GM19328 (cell line): ENCODE results near the gene OSBPL2.

ENCODE experiments used
- ATAC-seq: cut with Tn5 transposase; IDR thresholded peaks from one replicate; pipeline ENCODE4 v1.9.1; 2021; ENCODE audit warnings: mild to moderate bottlenecking, moderate library complexity; ENCODE audit not compliant: unreplicated experiment

Gene OSBPL2

DNA sequence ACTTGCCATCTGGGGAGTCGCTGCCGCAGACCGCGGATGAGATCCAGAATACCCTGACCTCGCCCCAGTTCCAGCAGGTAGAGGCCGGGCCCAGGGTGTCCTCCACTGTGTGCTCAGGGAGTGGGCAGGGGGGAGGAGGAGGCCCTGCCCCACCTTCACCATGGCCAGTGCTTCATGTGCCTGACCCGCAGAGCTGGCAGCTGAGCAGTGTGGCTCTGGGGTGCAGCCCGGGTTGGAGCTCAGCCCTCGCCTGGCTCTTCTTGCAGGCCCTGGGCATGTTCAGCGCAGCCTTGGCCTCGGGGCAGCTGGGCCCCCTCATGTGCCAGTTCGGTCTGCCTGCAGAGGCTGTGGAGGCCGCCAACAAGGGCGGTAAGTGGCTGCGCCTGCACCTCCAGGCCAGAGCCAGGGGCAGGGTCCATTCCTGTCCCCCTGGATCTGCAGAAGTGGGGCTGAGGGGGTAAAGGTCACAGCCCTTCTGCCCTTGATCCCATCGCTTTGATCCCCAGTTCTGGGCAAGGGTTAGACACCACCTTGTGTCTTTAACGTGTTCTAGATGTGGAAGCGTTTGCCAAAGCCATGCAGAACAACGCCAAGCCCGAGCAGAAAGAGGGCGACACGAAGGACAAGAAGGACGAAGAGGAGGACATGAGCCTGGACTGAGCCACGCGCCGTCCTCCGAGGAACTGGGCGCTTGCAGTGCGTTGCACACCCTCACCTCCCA lies 69.9 kb downstream of the OSBPL2 start:
- ATAC-seq: no peak

DNA sequence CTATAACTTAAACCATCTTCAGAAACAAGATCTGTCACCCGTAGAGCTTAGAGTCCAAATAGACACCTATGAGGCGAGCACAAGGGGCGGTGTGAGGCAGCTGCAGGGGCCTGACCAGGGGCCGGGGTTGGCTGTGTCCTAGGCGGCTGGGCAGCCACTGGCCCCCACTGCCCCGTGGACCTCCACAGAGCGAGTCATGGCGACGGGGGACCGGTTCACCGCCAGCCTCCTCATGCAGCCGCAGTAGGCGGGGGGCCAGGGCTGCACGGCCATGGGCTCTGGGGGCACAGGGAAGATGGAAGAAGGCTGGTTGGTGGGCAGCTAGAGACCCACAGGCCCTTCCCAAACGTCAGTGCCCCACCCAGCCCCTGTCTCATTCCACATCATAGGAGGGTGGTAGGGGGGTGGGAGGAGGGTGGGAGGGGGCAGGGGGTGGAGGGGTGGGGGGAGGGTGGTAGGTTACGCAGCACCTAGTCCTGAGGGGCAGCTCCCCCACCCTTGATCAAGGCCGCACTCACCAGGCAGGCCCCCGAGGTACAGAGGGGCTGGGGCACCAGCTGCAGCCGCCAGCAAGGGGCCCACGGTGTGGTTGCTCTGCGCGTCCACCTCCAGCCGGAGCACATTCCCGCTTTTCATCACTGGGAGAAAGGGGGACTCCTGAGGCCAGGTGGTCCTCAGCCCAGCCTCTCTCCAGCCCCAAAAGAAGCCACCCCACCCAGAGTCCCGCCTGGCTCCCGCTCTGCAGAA lies 71.0 kb downstream of the OSBPL2 start:
- no peak for ATAC-seq

DNA sequence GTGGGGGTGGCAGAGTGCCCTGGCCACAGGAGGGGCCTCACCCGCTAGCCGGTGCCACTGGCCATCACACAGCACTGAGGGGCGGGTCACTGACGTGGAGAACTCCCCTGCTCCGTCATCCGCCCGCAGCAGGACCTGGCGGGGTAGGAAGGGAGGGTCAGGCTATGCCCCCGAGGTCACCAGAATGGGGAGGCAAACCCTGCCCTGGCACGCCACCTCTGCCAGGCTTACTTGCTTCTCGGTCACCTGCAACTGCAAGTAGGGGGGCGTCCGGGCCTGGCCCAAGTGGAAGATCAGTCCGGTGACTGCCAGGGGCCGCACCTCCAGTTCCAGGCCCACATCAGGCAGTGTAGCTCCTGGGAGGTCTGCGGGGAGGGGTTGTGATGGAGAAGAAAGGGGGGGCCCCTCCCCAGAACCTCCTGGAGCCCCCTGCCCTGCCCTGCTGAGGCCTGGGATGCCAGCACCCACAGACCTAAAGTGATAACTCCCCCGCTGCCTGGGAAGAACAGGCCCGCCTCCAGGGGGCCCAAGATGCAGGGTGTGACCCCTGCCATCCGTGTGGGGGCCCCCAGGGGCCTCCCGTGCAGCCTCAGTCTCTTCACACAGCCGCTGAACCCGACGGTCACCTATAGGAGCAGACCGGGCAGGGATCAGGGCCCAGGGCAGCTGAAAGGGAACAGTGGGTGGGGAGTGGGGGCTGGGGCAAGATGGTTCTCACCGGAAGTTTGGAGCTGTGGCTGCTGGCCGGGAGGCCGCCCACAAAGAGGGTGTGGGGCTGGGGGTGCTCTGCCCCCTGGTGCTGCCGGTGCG lies 71.8 kb downstream of the OSBPL2 start:
- no peak for ATAC-seq

DNA sequence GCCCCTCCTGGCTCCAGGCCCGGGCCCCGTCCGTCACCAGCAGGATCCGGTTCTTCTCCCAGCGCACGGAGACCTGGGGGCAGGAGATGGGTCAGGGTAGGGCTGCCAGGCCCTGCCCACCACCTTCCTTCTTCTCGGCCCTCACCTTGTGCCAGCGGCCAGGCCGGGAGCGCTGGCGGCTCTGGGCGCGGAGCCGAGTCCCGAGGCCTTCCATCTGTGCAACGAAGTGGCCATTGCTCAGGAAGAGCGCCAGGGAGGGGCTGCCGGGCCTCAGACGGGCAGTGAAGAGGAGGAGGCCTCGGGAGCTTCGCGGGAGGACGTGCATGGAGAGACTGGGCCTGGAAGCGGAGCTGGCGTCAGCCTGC lies 72.4 kb downstream of the OSBPL2 start:
- ATAC-seq: no peak

DNA sequence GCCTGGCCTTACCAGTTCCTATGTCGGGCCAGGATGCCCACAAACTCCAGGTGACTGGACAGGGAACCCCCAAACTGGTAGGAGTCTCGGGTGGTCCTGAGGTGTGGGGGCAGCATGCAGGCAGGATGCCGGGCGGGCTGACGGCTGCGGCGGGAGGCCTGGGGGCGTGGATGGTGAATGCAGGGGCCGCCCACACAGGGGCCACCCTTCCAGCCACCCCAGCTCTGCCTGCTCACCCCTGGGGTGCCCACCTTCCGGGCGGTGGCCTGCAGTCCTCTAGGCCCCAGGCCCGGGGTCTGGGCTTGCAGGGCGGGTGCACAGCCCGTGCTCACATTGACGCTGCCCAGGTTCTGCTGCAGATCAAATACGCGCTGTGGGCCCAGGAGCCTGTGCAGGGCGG lies 72.8 kb downstream of the OSBPL2 start:
- no peak for ATAC-seq

DNA sequence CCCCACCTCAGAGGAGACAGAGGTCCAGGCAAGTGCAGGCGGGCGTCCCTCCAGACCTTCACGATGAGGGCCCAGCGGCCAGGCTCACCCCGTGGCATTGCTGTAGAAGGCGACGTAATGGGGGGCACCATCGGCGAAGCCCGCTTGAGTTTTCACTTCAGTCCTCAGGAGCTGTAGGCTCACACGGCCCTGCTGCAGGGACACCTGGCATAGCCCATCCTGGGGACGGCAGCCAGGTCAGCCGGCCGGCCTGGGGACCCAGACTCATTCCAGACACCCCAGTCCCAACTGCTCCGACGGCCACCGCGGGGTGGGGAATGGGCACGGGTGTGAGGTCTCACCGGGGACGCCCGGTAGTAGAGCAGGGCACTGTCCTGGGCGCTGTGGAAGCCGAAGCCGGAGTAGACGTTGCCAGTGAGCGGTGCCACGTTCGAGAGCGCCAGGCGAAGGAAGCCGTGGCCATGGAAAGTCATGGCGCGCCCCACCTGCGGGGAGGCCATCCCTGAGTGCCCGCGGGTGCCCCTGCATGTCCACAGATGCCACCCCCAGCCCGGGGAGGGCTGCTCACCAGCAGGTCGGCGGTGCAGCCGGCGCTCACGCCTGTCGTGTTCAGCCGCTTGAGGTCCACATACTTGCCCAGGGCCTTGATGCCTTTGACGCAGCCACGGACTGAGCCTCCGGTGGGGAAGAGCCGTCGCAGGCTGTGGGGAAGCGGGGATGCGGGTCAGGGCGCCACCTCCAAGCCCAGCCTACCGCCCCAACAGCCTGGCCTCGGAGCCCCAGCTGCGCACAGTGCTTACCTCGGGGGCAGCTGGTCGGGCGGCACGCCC lies 73.7 kb downstream of the OSBPL2 start:
- no peak for ATAC-seq

DNA sequence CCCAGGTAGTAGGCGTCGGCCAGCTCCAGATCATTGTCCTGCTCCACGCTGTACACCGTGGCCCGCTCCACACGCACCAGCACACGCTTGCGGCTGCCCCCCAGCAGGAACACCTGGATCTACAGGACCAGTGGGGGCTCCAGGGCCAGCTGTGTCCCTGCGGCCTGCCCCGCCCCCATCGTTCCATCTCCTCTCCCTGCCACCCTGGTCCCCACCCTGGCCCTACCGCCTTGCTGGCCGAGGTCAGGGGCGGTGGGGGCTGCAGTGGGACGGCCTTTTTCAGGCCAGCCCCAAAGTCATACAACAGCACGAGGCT lies 74.3 kb downstream of the OSBPL2 start:
- no peak for ATAC-seq

DNA sequence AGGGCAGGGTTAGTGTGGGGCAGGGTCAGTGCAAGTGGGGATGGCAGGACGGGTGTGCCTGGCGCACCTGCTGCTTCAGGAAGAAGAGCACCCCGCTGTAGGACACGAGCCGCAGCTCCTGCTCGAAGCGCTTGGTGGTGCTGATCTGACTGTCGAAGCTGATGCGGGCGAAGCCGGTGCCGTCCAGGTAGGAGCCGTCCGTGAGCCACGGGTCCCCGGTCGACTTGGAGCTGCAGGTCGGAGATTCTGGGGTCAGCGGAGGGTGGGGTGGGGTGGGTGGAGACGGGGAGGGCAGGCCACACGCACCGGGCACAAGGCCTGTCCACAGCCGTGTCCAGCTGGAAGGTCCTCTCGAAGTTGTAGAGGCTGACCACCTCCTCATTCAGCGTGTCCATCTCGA lies 74.7 kb downstream of the OSBPL2 start:
- ATAC-seq: no peak

DNA sequence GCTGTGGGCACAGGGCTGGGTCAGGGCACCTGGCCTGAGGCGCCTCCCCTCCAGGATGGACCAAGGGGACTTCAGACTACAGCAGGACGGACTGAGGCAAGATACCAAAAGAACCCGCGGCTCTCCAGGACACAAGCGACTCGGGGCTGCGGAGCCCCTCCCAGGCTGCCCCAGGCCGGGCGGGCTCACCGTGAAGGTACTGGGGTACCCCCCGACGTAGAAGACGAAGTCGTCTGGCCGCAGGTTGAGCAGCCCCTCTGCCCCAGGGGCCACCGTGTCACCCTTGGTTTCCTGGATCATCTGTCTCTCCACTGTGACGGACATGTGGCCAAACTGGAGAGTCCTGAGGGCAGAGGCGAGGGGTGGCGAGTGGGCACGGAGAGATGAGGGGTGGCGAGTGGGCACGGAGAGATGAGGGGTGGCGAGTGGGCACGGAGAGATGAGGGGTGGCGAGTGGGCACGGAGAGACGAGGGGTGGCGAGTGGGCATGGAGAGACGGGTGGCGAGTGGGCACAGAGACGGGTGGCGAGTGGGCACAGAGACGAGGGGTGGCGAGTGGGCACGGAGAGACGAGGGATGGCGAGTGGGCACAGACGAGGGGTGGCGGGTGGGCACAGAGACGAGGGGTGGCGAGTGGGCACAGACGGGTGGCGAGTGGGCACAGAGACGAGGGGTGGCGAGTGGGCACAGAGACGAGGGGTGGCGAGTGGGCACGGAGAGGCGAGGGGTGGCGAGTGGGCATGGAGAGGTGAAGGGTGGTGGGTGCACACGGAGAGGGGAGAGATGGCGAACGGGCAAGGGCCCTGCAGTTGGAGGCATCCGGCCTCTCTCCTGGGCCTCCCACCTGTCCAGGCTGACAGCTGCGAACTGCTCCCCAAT lies 75.4 kb downstream of the OSBPL2 start:
- no peak for ATAC-seq

DNA sequence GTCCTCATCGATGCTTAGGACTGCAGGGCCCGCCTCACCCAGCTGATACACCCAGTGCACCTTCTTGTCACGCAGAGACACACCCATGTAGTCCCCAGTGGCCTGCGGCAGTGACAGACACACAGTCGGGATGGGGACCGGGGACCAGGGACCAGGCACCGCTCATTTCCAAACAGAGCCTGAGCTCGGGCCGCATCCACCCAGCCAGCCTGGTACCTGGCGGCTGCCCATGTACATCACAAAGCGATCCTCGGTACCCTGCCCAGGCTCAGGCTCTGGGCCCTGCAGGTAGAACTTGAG lies 76.0 kb downstream of the OSBPL2 start:
- ATAC-seq: no peak

DNA sequence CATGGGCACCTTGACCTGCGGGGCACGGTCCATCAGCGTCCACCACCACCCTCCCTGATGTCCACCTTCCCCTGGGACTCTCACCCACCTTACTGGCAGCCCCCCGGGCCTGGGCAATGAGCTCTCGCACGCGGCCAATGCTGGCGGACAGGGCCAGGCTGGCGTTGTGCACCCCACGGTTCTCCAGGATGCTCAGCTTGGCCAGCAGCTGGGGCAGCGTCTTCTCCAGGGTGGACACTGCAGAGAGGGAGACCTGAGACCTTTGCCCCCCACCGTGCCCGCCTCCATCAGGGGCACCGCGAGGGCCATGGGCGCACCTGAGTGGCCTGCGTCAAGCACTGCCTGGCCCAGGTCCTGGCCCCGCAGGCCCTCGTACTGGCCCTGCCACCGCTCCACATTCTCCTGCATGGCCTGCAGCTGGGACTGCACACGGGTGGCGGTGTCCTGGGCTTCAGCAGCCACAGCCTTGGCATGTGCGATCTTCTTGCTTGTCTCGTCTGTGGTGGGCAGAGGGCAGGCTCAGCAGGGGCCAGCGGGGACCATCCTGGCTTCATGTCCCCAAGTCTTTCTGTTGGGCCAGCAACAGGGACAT lies 76.5 kb downstream of the OSBPL2 start:
- no peak for ATAC-seq

DNA sequence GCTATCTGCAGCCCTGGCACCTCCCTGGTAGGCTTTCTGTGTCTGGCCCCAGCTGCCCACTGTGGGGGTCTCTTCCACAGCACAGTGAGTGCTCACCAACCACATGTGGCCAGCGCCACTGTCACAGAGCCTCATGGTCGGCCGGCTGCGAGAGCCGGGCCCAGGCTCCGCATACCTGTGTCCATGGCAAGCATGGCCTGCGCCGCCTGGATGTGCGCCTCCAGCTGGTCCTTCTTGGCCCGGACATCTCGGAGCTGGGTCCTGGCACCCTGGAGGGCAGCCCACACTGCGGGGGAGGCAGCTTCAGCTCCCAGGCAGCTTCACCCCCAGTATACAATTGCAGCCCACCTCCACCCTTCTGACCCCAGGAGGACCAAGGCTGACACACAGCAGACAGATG lies 77.5 kb downstream of the OSBPL2 start:
- ATAC-seq: no peak

DNA sequence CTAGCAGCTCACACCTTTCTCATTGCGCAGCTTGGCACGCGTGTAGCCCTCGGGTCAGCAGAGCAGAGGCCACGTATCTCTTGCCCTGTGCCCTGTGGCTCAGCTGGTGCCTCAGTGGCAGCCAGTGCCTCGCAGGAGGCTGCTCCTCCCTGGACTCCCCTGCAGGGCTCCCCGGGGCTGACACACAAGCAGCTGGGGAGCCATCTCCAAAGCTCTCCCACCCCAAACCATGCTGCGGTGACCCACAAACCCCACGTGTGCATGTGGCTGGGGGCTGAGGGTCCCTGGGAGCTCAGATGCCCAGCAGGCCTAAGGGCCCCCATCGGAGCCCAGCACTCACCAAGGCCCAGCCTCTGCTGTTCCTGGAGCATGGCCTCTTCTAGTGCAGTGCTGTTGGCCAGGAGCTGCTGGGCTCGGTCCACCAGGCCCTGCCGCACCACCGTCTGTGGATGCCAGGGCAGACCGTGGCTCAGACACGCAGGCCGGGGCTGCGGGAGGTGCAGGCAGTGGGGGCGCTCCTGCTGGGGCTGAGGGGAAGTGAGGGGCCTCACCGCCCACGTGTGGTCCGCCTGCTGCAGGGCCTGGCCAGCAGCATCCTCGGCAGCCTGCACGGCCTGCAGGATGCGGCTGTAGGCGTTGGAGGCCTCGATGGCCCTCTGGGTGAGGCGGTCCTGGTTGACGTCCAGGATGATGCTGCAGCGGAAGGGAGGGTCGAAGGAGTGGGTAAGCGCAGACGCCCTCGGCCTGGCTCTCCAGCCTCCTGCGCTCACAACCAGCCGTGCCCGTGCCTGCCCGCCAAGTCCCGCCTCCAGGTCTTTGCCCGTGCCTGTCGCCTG lies 78.2 kb downstream of the OSBPL2 start:
- no peak for ATAC-seq

DNA sequence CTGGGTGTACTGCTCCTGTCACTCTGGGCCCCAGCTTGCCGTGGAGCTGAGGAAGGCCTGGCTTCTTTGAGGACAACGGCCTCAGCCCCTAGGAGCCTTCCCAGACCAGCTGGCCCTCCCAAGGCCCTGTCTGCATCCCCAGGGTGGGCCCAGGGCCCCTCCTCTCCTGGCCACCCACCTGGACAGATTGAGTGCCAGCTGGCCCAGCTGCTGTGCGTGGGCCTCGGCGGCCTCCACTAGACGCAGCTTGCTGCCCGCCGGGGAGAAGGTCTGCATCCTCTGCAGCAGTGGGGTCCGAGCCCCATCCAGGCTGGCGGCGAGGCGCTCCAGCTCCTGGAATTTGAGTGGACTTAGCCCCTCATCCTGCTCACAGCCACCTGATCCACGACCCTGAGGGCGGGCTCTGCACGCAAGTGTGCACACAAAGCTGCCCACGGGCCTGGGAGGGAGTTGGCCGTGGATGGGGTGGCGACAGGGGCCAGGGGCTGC lies 78.9 kb downstream of the OSBPL2 start:
- no peak for ATAC-seq

DNA sequence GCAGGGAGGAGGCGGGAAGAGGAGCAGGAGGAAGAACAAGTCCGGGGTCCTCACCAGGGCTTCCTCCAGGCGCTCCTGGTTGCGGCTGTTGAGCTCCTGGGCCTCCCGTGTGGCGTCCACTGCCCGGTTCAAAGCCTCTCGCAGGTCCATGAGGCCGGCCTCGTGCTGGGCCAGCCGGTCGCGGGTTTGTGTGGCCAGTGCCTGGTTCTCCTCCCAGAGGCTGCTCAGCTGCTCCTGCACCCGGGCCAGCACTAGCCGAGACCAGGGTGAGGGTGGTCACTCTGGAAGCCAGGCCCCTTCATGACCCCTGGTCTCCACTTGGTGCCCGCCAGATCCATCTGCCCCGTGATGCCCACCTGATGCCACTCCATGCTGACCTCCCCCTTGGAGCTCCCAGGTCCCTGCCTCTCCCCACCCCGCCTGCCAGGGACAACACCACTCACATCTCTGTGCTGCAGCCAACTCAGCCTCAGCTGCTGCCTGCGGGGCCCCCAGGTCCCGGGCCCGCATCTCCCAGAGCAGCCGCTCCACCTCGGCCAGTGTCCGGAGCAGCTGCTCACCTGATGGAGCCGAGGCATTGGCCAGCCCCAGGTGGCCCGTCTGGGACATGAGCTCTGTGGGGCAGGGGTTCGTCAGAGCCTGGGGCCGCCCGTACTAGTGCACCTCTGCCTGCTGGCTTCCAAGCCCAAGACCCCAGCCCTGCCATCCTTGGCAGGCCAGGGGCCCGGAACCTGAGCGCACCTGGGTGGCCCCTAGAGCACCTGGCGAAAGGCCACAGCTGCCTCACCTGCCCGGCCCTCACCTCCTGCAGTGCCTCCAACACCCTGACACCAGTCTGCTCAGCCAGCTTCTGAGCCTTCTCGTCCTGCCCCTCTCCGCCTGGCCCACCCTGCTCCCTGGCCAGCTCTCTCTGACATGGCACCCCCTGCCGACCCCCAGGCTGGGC lies 80.4 kb downstream of the OSBPL2 start:
- no peak for ATAC-seq

DNA sequence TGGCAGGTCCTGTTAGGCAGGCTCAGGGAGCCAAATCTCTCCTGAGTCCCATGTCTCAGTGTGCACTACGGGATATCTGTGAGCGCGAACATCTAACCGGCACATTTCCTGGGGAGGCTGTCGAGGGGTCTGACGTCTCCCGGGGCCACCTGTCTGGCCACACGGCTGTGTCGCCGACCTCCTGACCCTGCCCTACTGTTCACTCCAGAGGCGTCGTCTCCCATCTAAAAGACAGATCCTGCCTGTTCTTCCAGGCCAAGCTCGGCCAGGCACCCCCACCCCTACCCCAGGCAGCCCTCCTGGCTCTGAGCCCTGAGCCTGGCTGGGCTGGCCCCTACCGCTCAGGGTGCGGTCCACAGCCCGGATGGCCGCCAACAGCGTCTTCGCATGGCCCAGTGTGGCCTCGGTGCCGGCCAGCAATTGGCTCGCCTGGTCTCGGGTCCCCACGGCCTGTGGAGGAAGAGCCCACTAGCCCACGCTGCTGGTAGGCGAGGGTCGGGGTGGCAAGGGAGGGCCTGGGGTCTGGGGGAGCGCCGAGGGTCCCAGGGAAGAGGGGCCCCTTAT lies 81.1 kb downstream of the OSBPL2 start:
- ATAC-seq: no peak

DNA sequence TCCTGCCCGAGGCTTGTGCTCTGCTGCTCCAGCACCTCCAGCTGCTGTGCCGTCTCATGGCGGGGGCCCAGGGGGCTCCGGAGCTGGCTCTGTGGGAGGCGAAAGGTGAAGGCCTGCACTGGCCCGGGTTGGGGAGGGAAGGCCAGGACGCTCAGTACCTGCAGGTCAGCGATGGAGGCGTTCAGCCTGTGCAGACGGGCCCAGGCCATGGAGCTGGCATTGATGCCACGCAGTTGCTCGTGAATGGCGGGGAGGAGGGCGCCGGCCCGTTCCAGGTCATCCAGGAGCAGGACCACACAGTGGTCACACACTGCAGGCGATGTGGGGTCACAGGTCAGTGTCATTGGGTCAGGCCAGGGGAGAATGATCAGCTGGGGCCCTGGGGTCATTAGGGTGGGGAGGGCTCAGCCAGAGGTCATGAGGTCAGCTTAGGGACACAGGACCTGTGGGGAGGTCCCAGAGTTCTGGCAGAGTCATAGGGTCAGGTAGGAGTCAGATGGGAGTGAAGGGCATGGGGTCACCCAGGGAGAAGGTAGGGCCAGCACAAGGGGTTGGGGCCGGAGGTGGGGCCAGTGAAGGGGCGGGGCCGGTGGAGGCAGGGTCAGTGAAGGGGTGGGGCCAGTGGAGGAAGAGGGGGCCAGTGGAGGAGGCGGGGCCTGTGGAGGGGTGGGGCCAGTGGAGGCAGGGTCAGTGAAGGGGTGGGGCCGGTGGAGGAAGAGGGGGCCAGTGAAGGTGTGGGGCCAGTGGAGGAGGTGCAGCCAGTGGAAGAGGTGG lies 82.4 kb downstream of the OSBPL2 start:
- no peak for ATAC-seq
